Measurements from ENCODE around the gene CD70. TPM values are rescaled to one million over a fixed set of nuclear protein-coding genes. Genes with fewer than 3 reads are reported as not detected.

The CD70 gene
- total RNA-seq, 1 experiment from 2014 or later, result 45.4 TPM

DNA sequence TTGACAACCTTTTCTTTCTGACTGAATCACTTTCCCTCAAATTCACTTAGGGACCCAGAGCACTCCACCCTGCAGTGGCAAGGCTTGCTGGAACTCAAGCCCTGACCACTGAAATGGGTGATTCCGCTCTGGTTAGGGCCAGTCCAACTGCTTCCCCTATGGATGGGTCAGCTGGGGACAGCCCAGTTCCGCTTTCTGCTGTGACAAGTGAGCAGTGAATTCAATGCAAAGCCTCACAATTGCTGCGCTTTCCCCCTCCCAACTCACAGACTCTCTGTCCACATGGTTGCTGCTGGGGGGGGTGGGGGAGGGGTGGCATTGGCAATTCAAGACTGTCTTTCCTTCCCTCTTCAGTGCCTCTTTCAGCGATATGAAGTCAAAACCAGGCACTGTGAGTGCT, 18.7 kb downstream of the CD70 start:
- Histone ChIP-seq H3K9me3 (ENCODE audit: control insufficient read depth, insufficient read depth, low read depth, low read length) (no peaks in the 10 kb centered on the region), H3K4me3 (ENCODE audit: low read depth in 2 of 2, low read length in 2 of 2) (no peak overlapping the region), H3K36me3 (ENCODE audit: control insufficient read depth, insufficient read depth, low read length) (no peaks in the 10 kb centered on the region), H3K27me3 (ENCODE audit: control insufficient read depth, insufficient read depth, low read length) (no peaks in the 10 kb centered on the region), H3K27ac (ENCODE audit: low read length) (no peak overlapping the region), H3K4me1 (ENCODE audit: control insufficient read depth, insufficient read depth, low read length) (no peaks in the 10 kb centered on the region)
- CTCF ChIA-PET, result no interaction called here
- intact Hi-C loops (cut with micrococcal nuclease; ENCODE audit: unreplicated experiment) (no loop called here), in situ Hi-C loops (cut with HindIII; ENCODE audit: low pct_unique_long_range_greater_than_20kb, low sequenced_read_pairs) (no loop called here)
- no peak for TF ChIP-seq POLR2AphosphoS5 (IDR thresholded peaks at IDR 0.05; ENCODE audit: low read depth, low read length)
- TF ChIP-seq CTCF (IDR thresholded peaks at IDR 0.05), result no peak
- no peak for TF ChIP-seq REST (IDR thresholded peaks at IDR 0.05; ENCODE audit: insufficient read depth in 1 of 2, low read depth in 2 of 2, low read length in 1 of 2)
- no peak for TF ChIP-seq SIN3A (IDR thresholded peaks at IDR 0.05; ENCODE audit: borderline replicate concordance, insufficient read depth, low read depth, low read length)
- no peak for TF ChIP-seq TCF7L2 (IDR thresholded peaks at IDR 0.05; ENCODE audit: low read depth, low read length)
- POLR2A ChIA-PET, result no interaction called here
- DNase-seq (ENCODE audit: low read depth, low spot score) (no peak), ATAC-seq (no peak)
- no TSS peak for BruUV-seq (replicated peaks)

DNA sequence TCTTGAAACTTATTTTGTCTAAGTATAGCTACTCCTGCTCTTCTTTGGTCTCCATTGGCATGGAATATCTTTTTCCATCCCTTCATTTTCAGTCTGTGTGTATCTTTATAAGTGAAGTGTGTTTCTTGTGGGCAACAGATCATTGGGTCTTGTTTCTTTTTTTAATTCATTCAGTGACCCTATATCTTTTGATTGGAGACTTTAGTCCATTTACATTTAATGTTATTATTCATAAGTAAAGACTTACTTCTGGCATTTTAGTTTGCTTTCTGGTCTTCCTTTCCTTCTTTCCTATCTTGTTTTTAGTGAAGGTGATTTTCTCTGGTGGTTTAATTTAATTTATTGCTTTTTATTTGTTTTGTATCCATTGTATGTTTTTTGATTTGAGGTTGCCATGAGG, 19.8 kb downstream of the CD70 start:
- intact Hi-C loops (cut with micrococcal nuclease; ENCODE audit: unreplicated experiment), result no loop called here
- POLR2A ChIA-PET, result no interaction called here
- in situ Hi-C loops (cut with HindIII; ENCODE audit: low pct_unique_long_range_greater_than_20kb, low sequenced_read_pairs), result no loop called here
- Histone ChIP-seq H3K36me3 (ENCODE audit: control insufficient read depth, insufficient read depth, low read length) (no peaks in the 10 kb centered on the region), H3K4me1 (ENCODE audit: control insufficient read depth, insufficient read depth, low read length) (no peaks in the 10 kb centered on the region), H3K27ac (ENCODE audit: low read length) (no peak overlapping the region), H3K9me3 (ENCODE audit: control insufficient read depth, insufficient read depth, low read depth, low read length) (no peaks in the 10 kb centered on the region), H3K27me3 (ENCODE audit: control insufficient read depth, insufficient read depth, low read length) (no peaks in the 10 kb centered on the region), H3K4me3 (ENCODE audit: low read depth in 2 of 2, low read length in 2 of 2) (no peak overlapping the region)
- ATAC-seq (no peak), DNase-seq (ENCODE audit: low read depth, low spot score) (no peak)
- TF ChIP-seq POLR2AphosphoS5 (IDR thresholded peaks at IDR 0.05; ENCODE audit: low read depth, low read length) (no peak), SIN3A (IDR thresholded peaks at IDR 0.05; ENCODE audit: borderline replicate concordance, insufficient read depth, low read depth, low read length) (no peak), CTCF (IDR thresholded peaks at IDR 0.05) (no peak), TCF7L2 (IDR thresholded peaks at IDR 0.05; ENCODE audit: low read depth, low read length) (no peak), REST (IDR thresholded peaks at IDR 0.05; ENCODE audit: insufficient read depth in 1 of 2, low read depth in 2 of 2, low read length in 1 of 2) (no peak)
- CTCF ChIA-PET, result no interaction called here
- BruUV-seq (replicated peaks), result no TSS peak

Measured in Panc1 (cell line).